Neural progenitor cell (in vitro differentiated cells): ENCODE results near the gene TRAF6.

ENCODE experiments used
- CTCF ChIP-seq: fragments of 200-600 bp; sonication (generic); IDR thresholded peaks from 2 replicates; pipeline ENCODE4 v1.5.1; 2017; ENCODE audit warnings: antibody characterized with exemption, mild to moderate bottlenecking
- EZH2 ChIP-seq: fragments of 200-600 bp; sonication (generic); IDR thresholded peaks from 2 replicates; pipeline ENCODE4 v1.6.1; 2017; ENCODE audit warnings: antibody characterized with exemption, mild to moderate bottlenecking, moderate library complexity
- EZH2phosphoT487 ChIP-seq: fragments of 200-600 bp; sonication (generic); IDR thresholded peaks from 2 replicates; pipeline ENCODE4 v1.6.1; 2017; ENCODE audit warnings: antibody characterized with exemption

- no peak for TF ChIP-seq CTCF
- TF ChIP-seq EZH2phosphoT487 = no peak
- no peak for TF ChIP-seq EZH2
Measured at GRCh38 chr11:36508743-36509142, 1.3 kb downstream of the TRAF6 start.
